Liver (tissue), 9 donors: ENCODE data around the gene APBA1. TPM values are rescaled to one million over a fixed set of nuclear protein-coding genes. Genes with fewer than 3 reads are reported as not detected.

Source experiments
- DNase-seq: peaks from one replicate; pipeline ENCODE4 v3.0.0-alpha.2; 2017; ENCODE audit warnings: low spot score
- H3K27ac ChIP-seq, 2 donors: one replicate each; pipeline ENCODE4 v1.7.0; 2013; ENCODE audit warnings: inconsistent platforms in 2 of 2, low read length in 2 of 2, control low read depth in 1 of 2, low read depth in 1 of 2, mild to moderate bottlenecking in 1 of 2
- H3K27me3 ChIP-seq, 4 donors: one replicate each; pipeline versions ENCODE4 v1.6.1 to v1.7.0; 2013; ENCODE audit warnings: low read length in 3 of 4, inconsistent platforms in 1 of 4, mild to moderate bottlenecking in 1 of 4, moderate library complexity in 1 of 4; ENCODE audit not compliant: control insufficient read depth in 4 of 4, insufficient read depth in 4 of 4
- H3K36me3 ChIP-seq, 4 donors: one replicate each; pipeline versions ENCODE4 v1.6.1 to v1.7.0; 2013; ENCODE audit warnings: low read length in 3 of 4, mild to moderate bottlenecking in 3 of 4, low read depth in 1 of 4, moderate library complexity in 1 of 4; ENCODE audit not compliant: control insufficient read depth in 4 of 4, insufficient read depth in 3 of 4
- H3K4me1 ChIP-seq, 4 donors: one replicate each; pipeline versions ENCODE4 v1.6.1 to v1.7.0; 2013; ENCODE audit warnings: low read length in 3 of 4, mild to moderate bottlenecking in 3 of 4, moderate library complexity in 1 of 4; ENCODE audit not compliant: control insufficient read depth in 4 of 4, insufficient read depth in 4 of 4
- H3K4me3 ChIP-seq, 3 donors: one replicate each; pipeline versions ENCODE4 v1.6.1 to v1.7.0; 2013; ENCODE audit warnings: low read length in 3 of 3, control low read depth in 1 of 3, low read depth in 1 of 3, mild to moderate bottlenecking in 1 of 3
- H3K9ac ChIP-seq, 2 donors: one replicate each; pipeline ENCODE4 v1.7.0; 2013; ENCODE audit warnings: low read length in 2 of 2, mild to moderate bottlenecking in 2 of 2, moderate library complexity in 2 of 2, control low read depth in 1 of 2, low read depth in 1 of 2
- H3K9me3 ChIP-seq, 4 donors: one replicate each; pipeline versions ENCODE4 v1.6.1 to v1.7.0; 2013; ENCODE audit warnings: low read length in 3 of 4; ENCODE audit not compliant: control insufficient read depth in 4 of 4
- CTCF ChIP-seq: fragments of 150-350 bp; IDR thresholded peaks from 2 replicates; pipeline ENCODE4 v1.5.1; 2017; ENCODE audit warnings: improper control_type of control experiment, low read depth, low read length; ENCODE audit not compliant: missing input control
- EGR1 ChIP-seq, 2 donors: IDR thresholded peaks; 2 replicates each; pipeline ENCODE4 v1.6.1; 2016 to 2018; ENCODE audit warnings: antibody characterized with exemption in 2 of 2, low read depth in 2 of 2
- FOXA1 ChIP-seq: IDR thresholded peaks from 2 replicates; pipeline ENCODE4 v1.6.1; 2016; ENCODE audit warnings: antibody characterized with exemption
- FOXA2 ChIP-seq: IDR thresholded peaks from 2 replicates; pipeline ENCODE4 v1.6.1; 2016; ENCODE audit warnings: antibody characterized with exemption
- GABPA ChIP-seq, 2 donors: IDR thresholded peaks in 1 of 2; conservative IDR thresholded peaks in 1 of 2; 2 replicates each; pipeline ENCODE4 v1.6.1; 2016; ENCODE audit warnings: antibody characterized with exemption in 2 of 2, mild to moderate bottlenecking in 1 of 2, moderate library complexity in 1 of 2
- HNF4A ChIP-seq, 2 donors: conservative IDR thresholded peaks; 2 replicates each; pipeline ENCODE4 v1.6.1; 2016; ENCODE audit warnings: antibody characterized with exemption in 2 of 2, mild to moderate bottlenecking in 2 of 2
- HNF4G ChIP-seq: IDR thresholded peaks from 2 replicates; pipeline ENCODE4 v1.6.1; 2016; ENCODE audit warnings: antibody characterized with exemption
- JUND ChIP-seq, 2 donors: IDR thresholded peaks; 2 replicates each; pipeline ENCODE4 v1.6.1; 2016; ENCODE audit warnings: antibody characterized with exemption in 2 of 2
- MAX ChIP-seq: IDR thresholded peaks from 2 replicates; pipeline ENCODE4 v1.6.1; 2016; ENCODE audit warnings: antibody characterized with exemption
- NR2F2 ChIP-seq: IDR thresholded peaks from 2 replicates; pipeline ENCODE4 v1.6.1; 2016; ENCODE audit warnings: antibody characterized with exemption
- RAD21 ChIP-seq, 2 donors: IDR thresholded peaks; 2 replicates each; pipeline ENCODE4 v1.6.1; 2016; ENCODE audit warnings: antibody characterized with exemption in 2 of 2, mild to moderate bottlenecking in 2 of 2
- REST ChIP-seq: IDR thresholded peaks from 2 replicates; pipeline ENCODE4 v1.6.1; 2016; ENCODE audit warnings: antibody characterized with exemption, mild to moderate bottlenecking
- RXRA ChIP-seq, 2 donors: IDR thresholded peaks; 2 replicates each; pipeline ENCODE4 v1.6.1; 2017 to 2018; ENCODE audit warnings: antibody characterized with exemption in 2 of 2, mild to moderate bottlenecking in 1 of 2
- SP1 ChIP-seq: IDR thresholded peaks from 2 replicates; pipeline ENCODE4 v1.6.1; 2018; ENCODE audit warnings: antibody characterized with exemption, mild to moderate bottlenecking
- TAF1 ChIP-seq: conservative IDR thresholded peaks from 2 replicates; pipeline ENCODE4 v1.6.1; 2016; ENCODE audit warnings: antibody characterized with exemption, mild to moderate bottlenecking
- YY1 ChIP-seq: IDR thresholded peaks from 2 replicates; pipeline ENCODE4 v1.6.1; 2016; ENCODE audit warnings: antibody characterized with exemption, mild to moderate bottlenecking
- ZBTB33 ChIP-seq: IDR thresholded peaks from 2 replicates; pipeline ENCODE4 v1.6.1; 2016; ENCODE audit warnings: antibody characterized with exemption
- WGBS: extraction: QIAGEN DNeasy Blood & Tissue Kit; methylation state at CpG from one replicate; pipeline ENCODE4 v1.1.7; 2013; 5-methylcytosine and 5-hydroxymethylcytosine counted together
- polyA plus RNA-seq, 2 donors: library from polyadenylated mRNA; stranded (reverse) in 1 of 2; unstranded in 1 of 2; fragments of 200-250 nt in 1 of 2; fragments of >200 nt in 1 of 2; fragmentation: Nextera tagmentation in 1 of 2; extraction: Ambion mirVana in 1 of 2; gene quantifications; one replicate each; pipeline versions ENCODE4 v1.2.1 to v1.2.3, GENCODE V29; 2013 to 2015
- total RNA-seq, 2 donors: library from RNA; depleted of rRNA; stranded (reverse); fragments of >200 nt; gene quantifications; one replicate each; pipeline ENCODE4 v1.2.3, GENCODE V29; 2014
- TF ChIP-seq, protein P1 (sequence below): IDR thresholded peaks from 2 replicates; pipeline ENCODE4 v1.6.1; 2016; ENCODE audit warnings: antibody characterized with exemption
- donor health status: healthy.
- donor health status: healthy.
- donor health status: healthy.
- donor health status: healthy.
- donor health status: healthy.

The APBA1 gene
- total and polyA plus RNA-seq, 4 donors: 2.8 to 19.0 (median 6.1) TPM

DNA sequence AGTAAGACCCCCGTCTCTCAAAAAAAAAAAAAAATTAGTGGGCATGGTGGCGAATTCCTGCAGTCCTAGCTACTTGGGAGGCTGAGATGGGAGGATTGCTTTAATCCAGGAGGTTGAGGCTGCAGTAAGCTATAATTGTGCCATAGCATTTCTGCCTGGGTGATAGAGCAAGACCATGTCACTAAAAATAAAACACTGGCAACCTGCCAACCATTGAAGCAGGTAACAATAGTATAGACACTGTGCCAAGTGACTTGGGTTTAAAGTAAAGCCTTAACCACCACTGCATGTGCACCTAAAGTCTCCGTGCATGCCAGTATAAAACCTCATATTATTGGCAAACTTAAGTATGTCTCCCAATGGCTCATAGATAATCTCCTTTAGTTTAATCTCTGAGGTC is 3.4 kb upstream of the APBA1 start:
- Histone ChIP-seq H3K9me3 (no peaks in the 10 kb centered on the region), H3K4me1 (peaks cover 0 to 19% (median 6%) of the 10 kb centered on the region in 4 donors), H3K27me3 (no peaks in the 10 kb centered on the region), H3K36me3 (no peaks in the 10 kb centered on the region), H3K4me3 (no peak overlapping the region), H3K27ac (no peak overlapping the region), H3K9ac (no peak overlapping the region)
- TF ChIP-seq RAD21 (IDR thresholded peaks at IDR 0.05) (no peak), HNF4A (conservative IDR thresholded peaks at IDR 0.05) (no peak), JUND (IDR thresholded peaks at IDR 0.05) (no peak), EGR1 (IDR thresholded peaks at IDR 0.05; ENCODE audit: low read depth in 2 of 2) (no peak), RXRA (IDR thresholded peaks at IDR 0.05) (no peak), NR2F2 (no peak), ZBTB33 (no peak), MAX (no peak), GABPA (IDR thresholded peaks at IDR 0.05 in 1 of 2, conservative IDR thresholded peaks at IDR 0.05 in 1 of 2) (no peak), FOXA1 (no peak), YY1 (no peak), FOXA2 (no peak), HNF4G (no peak), CTCF (no peak), SP1 (no peak), TAF1 (no peak), REST (no peak)
- TF ChIP-seq, protein P1, sequence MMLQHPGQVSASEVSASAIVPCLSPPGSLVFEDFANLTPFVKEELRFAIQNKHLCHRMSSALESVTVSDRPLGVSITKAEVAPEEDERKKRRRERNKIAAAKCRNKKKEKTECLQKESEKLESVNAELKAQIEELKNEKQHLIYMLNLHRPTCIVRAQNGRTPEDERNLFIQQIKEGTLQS: no peak
- no peak for DNase-seq
- 94% methylated on average over 3 of the region's 3 CpGs for WGBS
